Measurements from ENCODE around the gene LGR5. TPM values are rescaled to one million over a fixed set of nuclear protein-coding genes. Genes with fewer than 3 reads are reported as not detected.

The LGR5 gene
- total RNA-seq, 1 experiment from 2014 or later: 0.17 TPM

DNA sequence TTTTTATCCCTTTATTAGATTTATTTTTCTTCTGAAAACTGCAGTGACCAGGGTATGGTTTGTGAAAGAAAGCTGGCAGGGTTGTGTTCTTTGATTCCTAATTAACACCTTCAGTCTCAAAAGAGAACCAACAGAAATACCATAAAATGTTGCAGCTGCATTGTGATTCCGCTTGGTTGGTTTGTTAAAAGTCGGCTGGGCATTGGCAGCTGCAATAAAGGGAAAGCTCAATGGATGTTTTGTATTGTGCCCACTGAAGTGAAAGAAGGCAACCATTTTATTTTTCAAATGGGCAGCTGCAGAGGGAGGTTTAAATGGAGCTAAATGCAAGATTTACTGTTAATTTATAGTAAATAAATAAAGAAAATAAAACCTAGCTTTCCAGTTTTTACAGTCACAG lies 16.7 kb downstream of the LGR5 start (continued):
- TF ChIP-seq, protein P1, sequence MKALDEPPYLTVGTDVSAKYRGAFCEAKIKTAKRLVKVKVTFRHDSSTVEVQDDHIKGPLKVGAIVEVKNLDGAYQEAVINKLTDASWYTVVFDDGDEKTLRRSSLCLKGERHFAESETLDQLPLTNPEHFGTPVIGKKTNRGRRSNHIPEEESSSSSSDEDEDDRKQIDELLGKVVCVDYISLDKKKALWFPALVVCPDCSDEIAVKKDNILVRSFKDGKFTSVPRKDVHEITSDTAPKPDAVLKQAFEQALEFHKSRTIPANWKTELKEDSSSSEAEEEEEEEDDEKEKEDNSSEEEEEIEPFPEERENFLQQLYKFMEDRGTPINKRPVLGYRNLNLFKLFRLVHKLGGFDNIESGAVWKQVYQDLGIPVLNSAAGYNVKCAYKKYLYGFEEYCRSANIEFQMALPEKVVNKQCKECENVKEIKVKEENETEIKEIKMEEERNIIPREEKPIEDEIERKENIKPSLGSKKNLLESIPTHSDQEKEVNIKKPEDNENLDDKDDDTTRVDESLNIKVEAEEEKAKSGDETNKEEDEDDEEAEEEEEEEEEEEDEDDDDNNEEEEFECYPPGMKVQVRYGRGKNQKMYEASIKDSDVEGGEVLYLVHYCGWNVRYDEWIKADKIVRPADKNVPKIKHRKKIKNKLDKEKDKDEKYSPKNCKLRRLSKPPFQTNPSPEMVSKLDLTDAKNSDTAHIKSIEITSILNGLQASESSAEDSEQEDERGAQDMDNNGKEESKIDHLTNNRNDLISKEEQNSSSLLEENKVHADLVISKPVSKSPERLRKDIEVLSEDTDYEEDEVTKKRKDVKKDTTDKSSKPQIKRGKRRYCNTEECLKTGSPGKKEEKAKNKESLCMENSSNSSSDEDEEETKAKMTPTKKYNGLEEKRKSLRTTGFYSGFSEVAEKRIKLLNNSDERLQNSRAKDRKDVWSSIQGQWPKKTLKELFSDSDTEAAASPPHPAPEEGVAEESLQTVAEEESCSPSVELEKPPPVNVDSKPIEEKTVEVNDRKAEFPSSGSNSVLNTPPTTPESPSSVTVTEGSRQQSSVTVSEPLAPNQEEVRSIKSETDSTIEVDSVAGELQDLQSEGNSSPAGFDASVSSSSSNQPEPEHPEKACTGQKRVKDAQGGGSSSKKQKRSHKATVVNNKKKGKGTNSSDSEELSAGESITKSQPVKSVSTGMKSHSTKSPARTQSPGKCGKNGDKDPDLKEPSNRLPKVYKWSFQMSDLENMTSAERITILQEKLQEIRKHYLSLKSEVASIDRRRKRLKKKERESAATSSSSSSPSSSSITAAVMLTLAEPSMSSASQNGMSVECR (CRISPR knock-in tag; IDR thresholded peaks at IDR 0.05; ENCODE audit: borderline replicate concordance): no peak

DNA sequence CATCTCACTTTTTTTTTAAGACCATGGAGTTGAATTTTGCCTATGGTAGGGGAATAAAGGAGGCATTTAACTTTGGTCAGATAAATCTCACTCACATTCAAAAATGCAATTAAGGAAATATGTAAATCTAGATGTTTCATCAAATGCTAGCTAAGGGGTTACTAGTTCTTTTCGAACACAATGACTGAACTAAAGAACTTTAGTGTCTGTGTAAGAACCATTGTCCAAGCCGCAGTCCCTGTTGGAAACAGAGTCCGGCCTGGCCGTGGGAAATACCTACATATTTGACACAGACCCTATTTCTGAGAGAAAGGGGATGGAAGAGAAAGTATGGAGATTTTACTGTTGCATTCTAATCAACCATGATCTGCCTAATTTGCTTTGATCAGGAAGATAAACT lies 17.4 kb downstream of the LGR5 start:
- CTCF ChIA-PET: interaction anchor here (1.6 kb wide), 1 partner anchor 11 kb away, joined by 4 read pairs; no protein-coding TSS in a partner anchor
- Mint-ChIP-seq H3K27me3 (ENCODE audit: low read depth) (peaks cover 51% of the 10 kb centered on the region), H3K27ac (no peak overlapping the region), H3K36me3 (no peaks in the 10 kb centered on the region), H3K4me1 (peaks cover 20% of the 10 kb centered on the region), H3K4me3 (no peak overlapping the region), H3K9me3 (peaks cover 5% of the 10 kb centered on the region)
- POLR2A ChIA-PET: interaction anchor here (1.2 kb wide), 1 partner anchor 10 kb away, joined by 3 read pairs; no protein-coding TSS in a partner anchor
- ATAC-seq (no peak), DNase-seq (ENCODE audit: low spot score) (no peak)
- TF ChIP-seq ZNF263 (CRISPR knock-in tag; IDR thresholded peaks at IDR 0.05; ENCODE audit: low read depth) (no peak), TEAD1 (CRISPR knock-in tag; IDR thresholded peaks at IDR 0.05) (no peak), ZNF121 (CRISPR knock-in tag; IDR thresholded peaks at IDR 0.05) (no peak), ZNF423 (CRISPR knock-in tag; IDR thresholded peaks at IDR 0.05) (no peak), RORB (CRISPR knock-in tag; IDR thresholded peaks at IDR 0.05) (no peak), GTF2I (CRISPR knock-in tag; conservative IDR thresholded peaks at IDR 0.05) (no peak), SP1 (CRISPR knock-in tag; conservative IDR thresholded peaks at IDR 0.05) (no peak)
- TF ChIP-seq, protein P2, sequence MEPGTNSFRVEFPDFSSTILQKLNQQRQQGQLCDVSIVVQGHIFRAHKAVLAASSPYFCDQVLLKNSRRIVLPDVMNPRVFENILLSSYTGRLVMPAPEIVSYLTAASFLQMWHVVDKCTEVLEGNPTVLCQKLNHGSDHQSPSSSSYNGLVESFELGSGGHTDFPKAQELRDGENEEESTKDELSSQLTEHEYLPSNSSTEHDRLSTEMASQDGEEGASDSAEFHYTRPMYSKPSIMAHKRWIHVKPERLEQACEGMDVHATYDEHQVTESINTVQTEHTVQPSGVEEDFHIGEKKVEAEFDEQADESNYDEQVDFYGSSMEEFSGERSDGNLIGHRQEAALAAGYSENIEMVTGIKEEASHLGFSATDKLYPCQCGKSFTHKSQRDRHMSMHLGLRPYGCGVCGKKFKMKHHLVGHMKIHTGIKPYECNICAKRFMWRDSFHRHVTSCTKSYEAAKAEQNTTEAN (CRISPR knock-in tag; IDR thresholded peaks at IDR 0.05): no peak
- TF ChIP-seq, protein P3, sequence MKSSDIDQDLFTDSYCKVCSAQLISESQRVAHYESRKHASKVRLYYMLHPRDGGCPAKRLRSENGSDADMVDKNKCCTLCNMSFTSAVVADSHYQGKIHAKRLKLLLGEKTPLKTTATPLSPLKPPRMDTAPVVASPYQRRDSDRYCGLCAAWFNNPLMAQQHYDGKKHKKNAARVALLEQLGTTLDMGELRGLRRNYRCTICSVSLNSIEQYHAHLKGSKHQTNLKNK (CRISPR knock-in tag; IDR thresholded peaks at IDR 0.05): no peak
- TF ChIP-seq, protein P4, sequence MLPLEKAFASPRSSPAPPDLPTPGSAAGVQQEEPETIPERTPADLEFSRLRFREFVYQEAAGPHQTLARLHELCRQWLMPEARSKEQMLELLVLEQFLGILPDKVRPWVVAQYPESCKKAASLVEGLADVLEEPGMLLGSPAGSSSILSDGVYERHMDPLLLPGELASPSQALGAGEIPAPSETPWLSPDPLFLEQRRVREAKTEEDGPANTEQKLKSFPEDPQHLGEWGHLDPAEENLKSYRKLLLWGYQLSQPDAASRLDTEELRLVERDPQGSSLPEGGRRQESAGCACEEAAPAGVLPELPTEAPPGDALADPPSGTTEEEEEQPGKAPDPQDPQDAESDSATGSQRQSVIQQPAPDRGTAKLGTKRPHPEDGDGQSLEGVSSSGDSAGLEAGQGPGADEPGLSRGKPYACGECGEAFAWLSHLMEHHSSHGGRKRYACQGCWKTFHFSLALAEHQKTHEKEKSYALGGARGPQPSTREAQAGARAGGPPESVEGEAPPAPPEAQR (CRISPR knock-in tag; IDR thresholded peaks at IDR 0.05): no peak
- TF ChIP-seq, protein P5, sequence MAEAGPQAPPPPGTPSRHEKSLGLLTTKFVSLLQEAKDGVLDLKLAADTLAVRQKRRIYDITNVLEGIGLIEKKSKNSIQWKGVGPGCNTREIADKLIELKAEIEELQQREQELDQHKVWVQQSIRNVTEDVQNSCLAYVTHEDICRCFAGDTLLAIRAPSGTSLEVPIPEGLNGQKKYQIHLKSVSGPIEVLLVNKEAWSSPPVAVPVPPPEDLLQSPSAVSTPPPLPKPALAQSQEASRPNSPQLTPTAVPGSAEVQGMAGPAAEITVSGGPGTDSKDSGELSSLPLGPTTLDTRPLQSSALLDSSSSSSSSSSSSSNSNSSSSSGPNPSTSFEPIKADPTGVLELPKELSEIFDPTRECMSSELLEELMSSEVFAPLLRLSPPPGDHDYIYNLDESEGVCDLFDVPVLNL (CRISPR knock-in tag; IDR thresholded peaks at IDR 0.05; ENCODE audit: borderline replicate concordance, low read depth): no peak

DNA sequence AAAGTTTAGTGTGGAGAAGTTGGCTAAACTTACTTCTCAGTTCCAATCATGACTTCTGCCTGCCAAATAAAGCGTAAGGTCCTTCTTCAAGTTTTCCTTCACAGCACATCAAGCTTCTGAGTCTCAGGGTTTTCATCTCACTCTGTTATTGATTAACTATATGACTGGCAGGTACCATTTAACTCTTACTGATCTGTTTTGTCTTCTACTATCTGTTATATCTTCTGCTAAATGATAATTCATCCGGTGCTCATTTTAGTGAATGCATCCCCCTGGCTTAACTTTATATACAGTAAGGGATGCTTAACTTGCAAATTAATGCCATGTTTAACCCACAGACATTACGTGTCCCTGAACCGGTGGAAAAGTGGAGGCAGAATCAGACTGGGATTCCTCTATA lies 20.7 kb downstream of the LGR5 start:
- peaks cover 7% of the 10 kb centered on the region for H3K4me1 Mint-ChIP-seq
- no peak for ATAC-seq
- CTCF ChIA-PET: no interaction called here
- H3K36me3 Mint-ChIP-seq: no peaks in the 10 kb centered on the region
- H3K9me3 Mint-ChIP-seq: no peaks in the 10 kb centered on the region
- POLR2A ChIA-PET: no interaction called here
- H3K4me3 Mint-ChIP-seq: no peak overlapping the region
- H3K27ac Mint-ChIP-seq: no peak overlapping the region
- peaks cover 19% of the 10 kb centered on the region for H3K27me3 Mint-ChIP-seq (ENCODE audit: low read depth)
- DNase-seq (ENCODE audit: low spot score): no peak
- TF ChIP-seq, protein P6, sequence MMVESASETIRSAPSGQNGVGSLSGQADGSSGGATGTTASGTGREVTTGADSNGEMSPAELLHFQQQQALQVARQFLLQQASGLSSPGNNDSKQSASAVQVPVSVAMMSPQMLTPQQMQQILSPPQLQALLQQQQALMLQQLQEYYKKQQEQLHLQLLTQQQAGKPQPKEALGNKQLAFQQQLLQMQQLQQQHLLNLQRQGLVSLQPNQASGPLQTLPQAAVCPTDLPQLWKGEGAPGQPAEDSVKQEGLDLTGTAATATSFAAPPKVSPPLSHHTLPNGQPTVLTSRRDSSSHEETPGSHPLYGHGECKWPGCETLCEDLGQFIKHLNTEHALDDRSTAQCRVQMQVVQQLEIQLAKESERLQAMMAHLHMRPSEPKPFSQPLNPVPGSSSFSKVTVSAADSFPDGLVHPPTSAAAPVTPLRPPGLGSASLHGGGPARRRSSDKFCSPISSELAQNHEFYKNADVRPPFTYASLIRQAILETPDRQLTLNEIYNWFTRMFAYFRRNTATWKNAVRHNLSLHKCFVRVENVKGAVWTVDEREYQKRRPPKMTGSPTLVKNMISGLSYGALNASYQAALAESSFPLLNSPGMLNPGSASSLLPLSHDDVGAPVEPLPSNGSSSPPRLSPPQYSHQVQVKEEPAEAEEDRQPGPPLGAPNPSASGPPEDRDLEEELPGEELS (CRISPR knock-in tag; IDR thresholded peaks at IDR 0.05): no peak
- TF ChIP-seq, protein P7, sequence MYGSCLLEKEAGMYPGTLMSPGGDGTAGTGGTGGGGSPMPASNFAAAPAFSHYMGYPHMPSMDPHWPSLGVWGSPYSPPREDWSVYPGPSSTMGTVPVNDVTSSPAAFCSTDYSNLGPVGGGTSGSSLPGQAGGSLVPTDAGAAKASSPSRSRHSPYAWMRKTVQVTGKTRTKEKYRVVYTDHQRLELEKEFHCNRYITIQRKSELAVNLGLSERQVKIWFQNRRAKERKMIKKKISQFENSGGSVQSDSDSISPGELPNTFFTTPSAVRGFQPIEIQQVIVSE (CRISPR knock-in tag; IDR thresholded peaks at IDR 0.05; ENCODE audit: borderline replicate concordance): no peak
- TF ChIP-seq, protein P8, sequence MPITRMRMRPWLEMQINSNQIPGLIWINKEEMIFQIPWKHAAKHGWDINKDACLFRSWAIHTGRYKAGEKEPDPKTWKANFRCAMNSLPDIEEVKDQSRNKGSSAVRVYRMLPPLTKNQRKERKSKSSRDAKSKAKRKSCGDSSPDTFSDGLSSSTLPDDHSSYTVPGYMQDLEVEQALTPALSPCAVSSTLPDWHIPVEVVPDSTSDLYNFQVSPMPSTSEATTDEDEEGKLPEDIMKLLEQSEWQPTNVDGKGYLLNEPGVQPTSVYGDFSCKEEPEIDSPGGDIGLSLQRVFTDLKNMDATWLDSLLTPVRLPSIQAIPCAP (CRISPR knock-in tag; IDR thresholded peaks at IDR 0.05): no peak
- TF ChIP-seq, protein P9, sequence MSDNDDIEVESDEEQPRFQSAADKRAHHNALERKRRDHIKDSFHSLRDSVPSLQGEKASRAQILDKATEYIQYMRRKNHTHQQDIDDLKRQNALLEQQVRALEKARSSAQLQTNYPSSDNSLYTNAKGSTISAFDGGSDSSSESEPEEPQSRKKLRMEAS (CRISPR knock-in tag; IDR thresholded peaks at IDR 0.05): no peak
- TF ChIP-seq, protein P5 (CRISPR knock-in tag; IDR thresholded peaks at IDR 0.05; ENCODE audit: borderline replicate concordance, low read depth): no peak
- TF ChIP-seq, protein P10, sequence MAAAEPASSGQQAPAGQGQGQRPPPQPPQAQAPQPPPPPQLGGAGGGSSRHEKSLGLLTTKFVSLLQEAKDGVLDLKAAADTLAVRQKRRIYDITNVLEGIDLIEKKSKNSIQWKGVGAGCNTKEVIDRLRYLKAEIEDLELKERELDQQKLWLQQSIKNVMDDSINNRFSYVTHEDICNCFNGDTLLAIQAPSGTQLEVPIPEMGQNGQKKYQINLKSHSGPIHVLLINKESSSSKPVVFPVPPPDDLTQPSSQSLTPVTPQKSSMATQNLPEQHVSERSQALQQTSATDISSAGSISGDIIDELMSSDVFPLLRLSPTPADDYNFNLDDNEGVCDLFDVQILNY (CRISPR knock-in tag; IDR thresholded peaks at IDR 0.05): no peak
- TF ChIP-seq TEAD4 (CRISPR knock-in tag; IDR thresholded peaks at IDR 0.05): no peak

All from WTC11 (cell line).